Sciatic nerve (tissue), 2 donors: ENCODE measurements around the gene TMEM175. TPM values are rescaled to one million over a fixed set of nuclear protein-coding genes. Genes with fewer than 3 reads are reported as not detected.
A peak's percentile ranks its signal among the peaks of the same experiment; 100 is the strongest.

ENCODE experiments used
- ATAC-seq: fragments of 200-7000 bp; cut with Tn5 transposase; one replicate; pipeline ENCODE4 v1.9.1; 2020; ENCODE audit warnings: mild to moderate bottlenecking, moderate library complexity
- DNase-seq: peaks from one replicate; pipeline ENCODE4 v3.0.0-alpha.2; 2020; ENCODE audit warnings: low spot score
- intact Hi-C: fragments of 100-400 bp; cut with DNase I; formaldehyde crosslinking; loops from one replicate; pipeline ENCODE4 v1.14.2; 2022
- total RNA-seq: library from RNA; stranded (reverse); fragmentation: NEBNext Ultra II Directional; extraction: Animal tissue kit (Norgen Biotek cat#: 25700); gene quantifications from one replicate; pipeline ENCODE4 v1.2.1, GENCODE V29; 2021
- donor health status: DM: no; HTN: no; CAD: no.
- donor health status: DM: no; HTN: no; CAD: no.

Gene TMEM175
- 26.8 TPM for total RNA-seq

- intact Hi-C loops: loop anchor here (2.0 kb wide), 1 partner anchor 37 kb away; no protein-coding TSS in a partner anchor
- DNase-seq: peak; percentile 97
- peak; percentile 99 for ATAC-seq
Observed at GRCh38 chr4:931960-932712, at the start of gene TMEM175, which contains the start of gene GAK. TSS of gene TMEM175 (plus strand) at chr4:932460. CDS start at chr4:947740, 15,280 bp downstream. TSS of gene GAK (minus strand) at chr4:932316. CDS start at chr4:932187, 129 bp downstream.

GRCh38 chr4:882646-883045 lies 49.6 kb upstream of the TMEM175 start:
- ATAC-seq (no peak), DNase-seq (no peak)
- intact Hi-C loops: no loop called here

GRCh38 chr4:883377-884095 lies 48.7 kb upstream of the TMEM175 start:
- intact Hi-C loops: no loop called here
- ATAC-seq (no peak), DNase-seq (no peak)

- ATAC-seq: no peak
- intact Hi-C loops: no loop called here
- DNase-seq: no peak
Observed at GRCh38 chr4:884259-884658, 48.0 kb upstream of the TMEM175 start.

GRCh38 chr4:884896-885295 lies 47.4 kb upstream of the TMEM175 start:
- DNase-seq (no peak), ATAC-seq (no peak)
- intact Hi-C loops: no loop called here

- no peak for ATAC-seq
- DNase-seq: no peak
- intact Hi-C loops: no loop called here
Observed at GRCh38 chr4:885353-885752, 46.9 kb upstream of the TMEM175 start.

GRCh38 chr4:886244-886643 lies 46.0 kb upstream of the TMEM175 start:
- ATAC-seq: peak; percentile 79
- intact Hi-C loops: no loop called here

GRCh38 chr4:887034-887763 lies 45.1 kb upstream of the TMEM175 start:
- intact Hi-C loops: no loop called here
- ATAC-seq: no peak
- DNase-seq: no peak

More at GRCh38 chr4:886244-886643, 46.0 kb upstream of the TMEM175 start:
- DNase-seq: no peak

GRCh38 chr4:888029-888428 lies 44.2 kb upstream of the TMEM175 start:
- no peak for ATAC-seq
- intact Hi-C loops: no loop called here

GRCh38 chr4:889516-889915 lies 42.7 kb upstream of the TMEM175 start:
- no peak for DNase-seq
- no peak for ATAC-seq
- intact Hi-C loops: no loop called here

More at GRCh38 chr4:888029-888428, 44.2 kb upstream of the TMEM175 start:
- no peak for DNase-seq

GRCh38 chr4:890036-890695 lies 42.1 kb upstream of the TMEM175 start:
- intact Hi-C loops: no loop called here
- DNase-seq: no peak
- ATAC-seq: no peak

GRCh38 chr4:891747-892146 lies 40.5 kb upstream of the TMEM175 start:
- DNase-seq (no peak), ATAC-seq (no peak)
- intact Hi-C loops: no loop called here

- ATAC-seq: no peak
- DNase-seq: no peak
- intact Hi-C loops: no loop called here
Observed at GRCh38 chr4:892780-893179, 39.5 kb upstream of the TMEM175 start.

- intact Hi-C loops: no loop called here
- no peak for ATAC-seq
- no peak for DNase-seq
Observed at GRCh38 chr4:893276-893994, 38.8 kb upstream of the TMEM175 start.

- intact Hi-C loops: no loop called here
- ATAC-seq: no peak
- DNase-seq: no peak
Observed at GRCh38 chr4:893995-894705, 38.1 kb upstream of the TMEM175 start.

GRCh38 chr4:895596-895995 lies 36.7 kb upstream of the TMEM175 start:
- no peak for ATAC-seq
- intact Hi-C loops: no loop called here
- DNase-seq: no peak

- ATAC-seq (no peak), DNase-seq (no peak)
- intact Hi-C loops: no loop called here
Observed at GRCh38 chr4:896216-896615, 36.0 kb upstream of the TMEM175 start.

GRCh38 chr4:896630-897029 lies 35.6 kb upstream of the TMEM175 start:
- ATAC-seq (no peak), DNase-seq (no peak)
- intact Hi-C loops: no loop called here
